HG02981 (cell line): ENCODE results near the gene GPC5.
A peak's percentile ranks its signal among the peaks of the same experiment; 100 is the strongest.
"Not testable (repeated sequence)": the region's sequence is repeated elsewhere in the genome, so short reads cannot be mapped to it uniquely, and the experiment has no call there.

Experiments used
- ATAC-seq: cut with Tn5 transposase; IDR thresholded peaks from one replicate; pipeline ENCODE4 v1.9.1; 2021; ENCODE audit warnings: mild to moderate bottlenecking, moderate library complexity; ENCODE audit not compliant: unreplicated experiment

The GPC5 gene

DNA sequence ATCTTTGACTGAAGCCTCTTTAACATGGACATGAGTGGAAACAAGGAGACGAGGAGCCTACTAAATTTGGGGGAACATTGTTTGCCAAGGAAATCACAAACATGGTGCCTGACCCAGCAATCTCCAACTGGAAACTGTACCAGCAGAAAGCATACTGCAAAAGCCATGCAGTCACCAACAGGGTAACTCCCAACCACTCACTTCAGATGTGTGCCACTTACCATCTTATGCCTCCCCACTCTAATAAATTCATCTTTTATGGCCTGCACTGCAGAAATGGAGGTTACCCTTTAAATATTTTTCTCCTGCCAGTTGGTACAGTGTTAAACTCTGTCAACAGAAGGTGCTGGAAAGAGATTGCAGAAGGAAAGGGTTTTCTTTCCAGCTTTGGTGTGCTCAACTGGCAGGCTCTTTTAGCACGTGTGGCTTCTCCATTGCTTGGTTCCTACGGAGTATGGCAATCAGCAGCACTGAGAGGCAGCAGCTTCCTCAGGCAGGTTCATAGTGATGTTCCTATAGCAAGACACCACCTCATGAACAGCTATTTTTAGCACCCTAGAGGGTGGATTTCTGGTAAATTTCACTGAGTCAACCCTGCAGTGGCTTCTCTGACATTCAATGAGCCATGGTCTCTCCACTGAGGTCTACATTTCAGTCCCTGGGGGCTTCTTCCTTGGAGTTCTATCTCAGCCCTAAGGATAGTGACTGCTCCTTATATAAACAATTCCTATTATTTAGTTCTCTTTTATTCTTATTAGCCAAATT, 29.6 kb upstream of the GPC5 start:
- peak; percentile 40 for ATAC-seq

DNA sequence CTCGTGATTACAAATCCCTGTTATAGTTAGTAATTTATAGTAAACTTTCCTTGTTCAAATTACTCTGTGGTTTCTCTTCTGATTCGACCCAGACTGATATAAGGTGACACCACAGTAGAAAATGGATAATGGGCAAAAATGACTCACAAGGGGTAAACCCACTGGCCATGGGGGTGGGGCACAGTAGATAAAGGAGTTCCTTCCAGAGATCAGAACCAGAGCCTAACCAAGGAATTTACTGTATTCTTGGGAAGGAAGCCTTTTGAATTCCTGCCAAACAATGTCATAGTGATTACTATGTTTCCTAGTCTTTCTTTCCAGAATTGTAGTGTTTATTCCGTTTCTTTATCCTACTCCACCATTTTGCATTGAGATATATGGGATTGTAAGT, 29.0 kb upstream of the GPC5 start:
- peak; percentile 37 for ATAC-seq

DNA sequence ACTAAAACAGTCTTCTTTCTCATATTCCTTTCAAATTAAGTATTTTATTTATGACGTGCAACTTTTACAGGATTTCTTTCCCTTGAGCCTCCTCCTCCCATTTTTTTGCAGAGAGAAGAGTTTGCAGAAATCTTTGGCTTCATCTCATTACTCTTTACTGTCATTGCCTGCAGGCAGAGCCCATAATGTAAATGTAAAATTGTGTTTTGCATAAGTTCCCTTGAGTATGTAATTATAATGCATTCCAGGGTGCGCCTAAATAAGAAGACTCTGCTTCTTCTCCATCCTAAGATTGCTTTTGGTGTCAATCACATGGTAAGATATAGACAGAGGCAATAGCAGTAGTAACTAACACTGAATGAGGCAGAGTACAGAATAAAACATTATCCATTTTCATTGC, 27.9 kb upstream of the GPC5 start:
- no peak for ATAC-seq

DNA sequence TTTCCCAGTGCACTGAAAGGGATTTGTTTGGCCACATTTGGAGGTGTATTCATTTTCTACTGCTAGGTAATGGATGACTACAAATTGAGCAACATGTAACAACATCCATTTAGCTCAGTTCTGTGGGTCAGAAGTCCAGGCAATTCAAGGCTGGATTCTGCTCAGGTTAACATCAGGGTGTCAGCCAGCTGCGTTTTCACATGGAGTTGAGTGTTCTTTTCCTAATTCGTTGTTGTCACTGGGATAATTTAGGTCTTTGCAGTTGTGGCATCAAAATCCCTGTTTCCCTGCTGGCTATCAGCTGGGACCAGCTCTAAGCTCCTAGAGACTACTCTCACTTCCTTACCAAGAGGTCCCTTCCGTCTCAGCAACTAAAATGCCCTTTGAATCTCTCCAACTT, 25.5 kb upstream of the GPC5 start:
- no peak for ATAC-seq

DNA sequence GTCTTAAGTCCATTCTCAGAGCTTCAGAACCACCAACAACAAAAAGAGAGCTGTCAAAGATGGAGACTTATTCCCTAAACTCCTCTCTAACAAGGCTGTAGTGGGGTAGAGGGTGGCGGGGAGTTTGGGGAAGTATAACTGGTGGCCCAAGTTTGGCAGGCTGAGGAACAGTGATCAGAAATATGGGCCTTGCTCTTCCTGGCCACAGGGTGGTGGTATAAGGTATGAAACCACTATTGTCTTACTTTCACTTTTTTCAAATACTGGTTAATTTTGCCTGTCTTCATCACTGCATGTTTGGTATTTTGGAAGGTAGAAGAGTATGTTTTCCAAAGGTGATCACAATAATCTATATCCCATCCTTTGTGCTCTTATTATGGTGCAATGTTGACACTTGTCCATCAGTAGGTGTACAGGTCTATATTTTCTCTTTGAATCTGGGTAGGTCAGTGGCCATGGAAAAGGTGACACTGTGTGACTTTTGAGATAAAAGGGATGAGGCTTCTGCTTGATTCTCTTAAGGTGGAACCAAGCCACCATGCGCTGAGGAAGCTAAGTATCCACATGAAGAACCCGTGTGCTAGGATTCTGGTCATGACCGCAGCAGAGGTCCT, 23.2 kb upstream of the GPC5 start:
- ATAC-seq = peak; percentile 98

DNA sequence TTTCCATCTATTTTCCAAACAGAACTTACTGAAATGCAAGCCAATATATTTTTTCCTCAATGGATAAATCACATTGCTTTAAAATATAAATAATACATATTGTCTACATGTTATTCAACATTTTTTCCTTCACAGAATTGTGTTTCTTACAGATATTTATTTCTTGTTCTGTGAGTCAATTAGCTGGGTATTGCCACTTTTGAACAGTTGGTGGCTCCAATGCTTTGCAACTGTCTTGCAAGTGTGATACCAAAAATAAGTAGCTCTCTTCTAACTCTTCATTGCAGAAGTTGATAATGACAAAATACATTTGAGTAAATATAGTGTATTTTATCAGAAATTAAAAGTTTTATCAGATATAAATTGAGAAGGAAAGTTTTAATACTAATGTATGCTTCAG, 17.1 kb upstream of the GPC5 start:
- peak; percentile 43 for ATAC-seq

DNA sequence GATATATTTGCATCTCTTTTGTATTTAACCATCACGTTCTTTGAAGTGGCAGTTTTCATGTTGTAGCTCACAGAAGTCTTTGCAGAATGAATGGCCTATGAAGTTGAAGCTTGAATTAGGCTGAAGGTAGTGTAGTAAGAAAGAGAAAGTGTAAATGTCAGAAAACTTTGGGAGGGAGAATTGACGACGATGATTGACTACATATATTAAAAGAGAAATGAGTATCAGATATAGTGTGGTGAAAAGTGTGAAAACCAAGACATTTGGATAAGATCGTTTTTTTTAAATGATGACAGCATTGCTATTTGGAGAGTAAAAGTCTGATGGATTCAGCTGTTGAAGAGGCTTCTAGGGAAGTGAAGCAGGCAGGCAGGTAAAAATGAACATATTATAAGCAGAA, 14.6 kb upstream of the GPC5 start:
- ATAC-seq = no peak

DNA sequence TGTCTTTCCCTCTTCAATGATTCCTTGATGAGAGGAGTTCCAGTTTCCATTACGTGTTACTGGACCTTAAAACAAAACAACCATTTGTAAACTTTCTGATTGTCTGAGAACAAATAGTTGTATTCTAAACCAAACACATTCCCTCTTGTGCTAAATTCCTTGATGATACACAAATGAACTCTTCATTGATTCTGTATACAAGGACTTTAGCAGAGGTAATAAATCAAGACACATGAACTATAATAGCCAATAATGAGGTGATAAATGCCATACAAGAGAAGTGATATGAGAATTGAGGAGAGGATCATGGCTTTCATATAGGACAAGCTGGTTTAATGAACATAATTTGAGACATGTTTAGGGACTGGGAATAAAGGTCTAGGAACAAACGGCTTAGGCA, 13.5 kb upstream of the GPC5 start:
- ATAC-seq = no peak

DNA sequence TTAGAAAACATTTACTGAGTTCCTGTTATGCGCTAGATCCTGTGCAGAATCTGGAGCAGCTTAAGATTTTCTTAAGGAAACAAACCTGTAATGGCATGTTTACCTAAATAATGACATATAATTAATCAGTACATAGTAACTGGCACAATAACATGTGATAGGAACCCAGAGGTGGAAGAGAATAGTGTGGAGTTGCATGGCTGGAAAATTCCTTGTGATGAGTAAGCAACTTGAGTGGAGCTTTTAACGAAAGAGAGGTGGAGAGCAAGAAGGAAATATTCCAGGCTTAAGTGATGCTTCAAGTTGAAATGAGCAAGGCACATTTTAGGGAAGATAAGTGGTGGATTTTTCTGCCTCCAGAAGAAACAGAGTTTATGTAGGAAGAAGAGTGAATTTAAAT, 9.2 kb upstream of the GPC5 start:
- no peak for ATAC-seq

DNA sequence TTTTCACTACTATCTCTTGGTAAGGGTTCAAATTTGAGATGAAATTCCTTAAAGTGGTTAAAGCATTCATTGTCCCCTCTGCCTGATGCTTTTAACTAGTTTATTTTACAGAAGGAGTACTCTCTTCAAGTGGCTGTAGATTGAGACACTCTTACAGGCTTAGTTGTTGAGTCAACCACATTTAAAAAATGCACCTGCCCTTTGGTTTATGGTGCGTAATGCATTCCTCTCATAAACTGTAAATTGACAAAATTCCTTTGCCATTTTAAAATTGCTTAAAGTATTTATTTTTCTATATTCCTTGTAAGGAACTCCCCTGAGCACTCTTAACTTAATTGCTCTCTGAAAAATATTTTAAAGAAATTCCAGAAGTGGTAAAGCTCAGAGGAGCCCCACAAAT, 826 bp upstream of the GPC5 start:
- no peak for ATAC-seq

DNA sequence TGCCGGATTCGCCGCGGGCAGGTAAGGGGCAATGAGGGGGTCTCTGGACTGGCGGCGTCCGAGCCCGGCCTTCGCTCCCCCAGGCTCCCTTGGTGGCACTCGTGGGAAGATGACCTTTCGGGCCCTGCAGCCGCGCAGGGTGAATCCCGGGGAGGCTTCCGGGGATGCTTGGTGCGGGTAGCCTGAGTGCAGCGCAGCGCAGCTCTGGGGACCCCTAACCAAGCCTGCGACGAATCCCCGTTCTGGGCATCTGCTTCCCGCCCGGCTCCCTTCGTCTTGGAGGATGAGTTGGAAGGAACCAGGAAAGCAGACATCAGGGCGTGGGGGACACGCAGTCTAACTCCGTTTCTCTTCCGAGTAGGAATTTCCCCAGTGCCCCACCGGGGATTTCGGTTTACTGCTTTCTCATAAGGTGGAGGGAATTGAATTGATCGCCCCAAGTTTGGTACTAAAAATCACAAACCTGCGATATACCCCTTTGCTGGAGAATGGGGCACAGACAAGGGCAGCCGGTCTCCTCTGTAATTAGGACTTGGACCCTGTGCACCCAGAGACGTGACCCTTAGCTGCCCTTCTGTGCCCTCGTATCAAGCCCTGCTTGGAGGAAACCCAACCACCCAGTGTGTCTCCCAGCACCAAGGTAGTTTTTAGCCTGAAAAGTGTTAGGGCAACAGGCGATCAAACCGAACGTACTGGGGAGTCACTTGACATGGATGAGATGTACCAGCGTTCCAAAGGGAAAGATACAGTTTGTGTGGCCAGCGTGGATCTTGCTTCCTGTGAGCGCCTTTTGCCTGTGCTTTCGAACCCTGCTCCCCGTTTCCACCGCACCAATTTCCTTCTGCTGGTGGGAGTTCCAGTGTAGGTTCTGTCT, 1.0 kb downstream of the GPC5 start:
- peak; percentile 10 for ATAC-seq

DNA sequence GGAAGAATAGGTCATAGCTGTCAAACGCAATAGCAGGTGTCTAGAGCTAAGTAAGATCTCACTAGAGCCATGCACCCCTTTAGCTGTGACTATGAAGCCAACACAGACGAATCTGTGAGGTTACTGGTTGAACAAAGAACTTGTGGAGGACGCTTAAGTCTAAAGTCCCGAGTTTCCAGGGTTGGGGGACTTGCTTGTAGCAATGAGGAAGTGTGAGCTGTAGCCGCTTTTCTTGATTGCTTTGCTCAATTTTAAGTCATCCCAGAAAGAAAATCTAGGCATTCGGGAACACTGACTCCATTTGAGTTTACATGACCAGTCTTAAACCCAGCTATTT, 1.6 kb downstream of the GPC5 start:
- no peak for ATAC-seq

DNA sequence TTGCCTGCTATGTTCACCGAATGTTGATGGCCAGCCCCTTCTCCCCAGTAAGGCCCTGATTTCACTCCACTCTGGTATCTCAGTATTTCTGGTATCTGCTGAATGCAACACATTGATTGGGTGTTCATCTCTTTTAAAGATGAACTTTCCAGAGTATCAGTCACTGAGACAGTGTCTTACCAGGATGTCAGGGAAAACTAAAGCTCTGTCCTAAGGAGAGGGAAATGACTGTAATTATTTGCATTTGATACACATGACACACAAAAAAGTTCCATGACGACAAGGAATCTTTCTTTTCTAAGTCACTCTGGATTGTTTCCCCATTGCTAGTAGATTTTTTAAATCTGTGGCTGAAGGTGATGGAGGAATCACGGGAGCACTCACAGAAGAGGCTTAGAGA, 2.2 kb downstream of the GPC5 start:
- ATAC-seq = no peak

DNA sequence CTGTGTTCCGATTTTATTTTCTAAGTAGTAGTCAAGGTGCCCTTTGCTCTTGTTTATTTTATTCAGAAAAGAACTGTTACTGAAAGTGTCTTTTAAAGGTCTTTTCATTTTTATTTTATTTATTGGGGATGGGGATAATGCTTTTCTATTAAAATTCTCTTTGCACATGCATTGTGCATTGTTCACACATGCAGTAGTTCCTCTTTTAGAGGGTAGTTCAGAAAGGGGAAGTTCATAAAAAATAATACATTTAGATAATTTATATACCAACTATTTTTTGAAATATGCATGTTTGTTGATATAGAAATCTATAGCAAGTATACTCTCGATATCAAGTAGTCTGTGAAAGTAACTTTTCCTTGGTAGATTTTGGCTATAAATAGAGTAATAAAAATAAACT, 3.5 kb downstream of the GPC5 start:
- ATAC-seq = no peak

DNA sequence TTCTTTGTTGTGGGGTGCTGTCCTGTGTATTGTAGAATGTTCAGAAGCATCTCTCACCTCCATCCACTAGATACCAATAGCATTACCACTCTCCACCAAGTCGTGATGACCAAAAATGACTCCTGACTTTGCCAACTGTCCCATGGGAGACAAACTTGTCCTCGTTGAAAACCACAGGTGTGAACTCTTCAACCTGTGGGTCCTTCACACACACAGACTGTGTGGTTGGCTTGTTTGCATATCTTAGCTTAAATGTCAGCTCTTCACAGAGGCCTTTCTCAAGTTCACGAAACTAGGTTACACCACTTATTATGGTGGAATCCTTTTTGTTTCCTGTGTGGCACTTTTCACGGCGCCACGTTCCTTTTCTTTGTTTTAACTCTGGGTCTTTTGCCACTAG, 6.8 kb downstream of the GPC5 start:
- peak; percentile 71 for ATAC-seq

DNA sequence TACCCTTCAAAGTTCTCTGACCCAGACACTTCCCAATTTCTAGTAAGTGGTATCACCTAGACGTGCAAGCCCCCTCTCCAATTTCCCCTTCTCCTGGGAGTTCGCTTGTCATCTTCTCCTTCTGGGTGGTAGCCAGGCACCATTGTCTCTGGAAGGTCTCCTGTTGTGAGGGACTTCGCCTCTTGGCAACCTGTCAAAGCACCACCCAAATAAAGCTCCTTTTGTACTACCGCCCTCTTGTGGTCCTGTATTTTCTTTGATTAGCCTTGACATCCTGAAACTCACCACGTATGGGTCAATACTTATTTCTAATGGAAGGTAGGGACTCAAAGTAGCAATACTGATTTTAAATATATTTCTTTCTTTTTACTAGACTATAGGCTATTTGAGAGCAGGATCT, 8.2 kb downstream of the GPC5 start:
- peak; percentile 53 for ATAC-seq

DNA sequence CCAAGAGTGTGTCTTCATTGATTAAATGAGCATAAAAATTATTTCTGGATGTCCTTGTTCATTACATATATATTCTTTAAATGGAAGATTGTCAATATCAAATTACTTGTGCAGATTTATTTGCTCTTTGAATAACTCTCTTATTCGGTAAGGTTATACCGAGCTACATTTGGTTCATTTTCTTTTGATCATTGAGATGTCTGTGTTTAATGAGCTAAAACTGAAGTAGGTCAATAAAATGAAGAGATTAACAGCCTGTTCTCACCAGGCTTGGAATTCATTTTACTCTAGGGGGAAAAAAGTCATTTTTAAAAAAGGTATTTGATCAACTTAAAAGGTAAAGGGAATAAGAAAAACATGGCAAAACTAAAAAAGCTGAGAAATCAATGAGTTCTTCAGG, 10.6 kb downstream of the GPC5 start:
- ATAC-seq = no peak

DNA sequence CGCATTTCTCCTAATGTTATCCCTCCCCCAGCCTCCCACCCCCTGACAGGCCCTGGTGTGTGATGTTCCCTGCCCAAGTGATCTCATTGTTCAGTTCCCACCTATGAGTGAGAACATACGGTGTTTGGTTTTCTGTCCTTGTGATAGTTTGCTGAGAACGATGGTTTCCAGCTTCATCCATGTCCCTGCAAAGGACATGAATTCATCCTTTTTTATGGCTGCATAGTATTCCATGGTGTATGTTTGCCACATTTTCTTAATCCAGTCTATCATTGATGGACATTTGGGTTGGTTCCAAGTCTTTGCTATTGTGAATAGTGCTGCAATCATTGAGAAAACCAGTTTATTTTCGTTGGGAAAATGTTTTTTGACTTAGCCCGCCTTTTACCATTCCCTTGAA, 18.2 kb downstream of the GPC5 start:
- not testable (repeated sequence) for ATAC-seq

DNA sequence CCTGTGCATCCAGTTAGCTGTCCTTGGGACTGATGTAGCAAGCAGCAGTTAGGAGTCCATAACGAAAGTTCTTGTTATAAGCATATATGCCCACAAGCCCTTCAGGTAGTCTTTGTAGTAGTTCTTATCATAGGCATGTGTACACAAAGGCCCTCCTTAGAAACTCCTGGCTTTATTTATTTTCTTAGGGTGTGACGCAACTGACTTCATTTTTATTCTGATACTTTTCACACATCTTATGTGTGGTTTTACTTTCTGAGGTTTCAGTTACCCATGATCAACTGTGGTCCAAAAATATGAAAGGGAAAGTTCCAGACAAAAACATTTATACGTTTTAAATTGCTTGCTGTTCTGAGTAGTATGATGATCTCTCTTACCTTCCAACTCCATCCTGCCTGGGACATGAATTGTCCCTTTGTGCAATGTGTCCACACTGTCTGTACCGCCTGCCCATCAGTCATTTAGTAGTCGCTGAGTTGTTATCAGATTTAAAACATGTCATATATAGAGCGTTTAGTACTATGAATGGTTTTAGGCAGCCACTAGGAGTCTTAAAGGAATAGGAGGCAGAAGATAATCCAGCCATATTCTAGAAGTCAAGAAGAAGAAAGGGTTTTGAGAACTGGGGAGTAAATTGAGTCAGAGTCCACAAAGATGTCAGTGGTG, 19.4 kb downstream of the GPC5 start:
- peak; percentile 56 for ATAC-seq

DNA sequence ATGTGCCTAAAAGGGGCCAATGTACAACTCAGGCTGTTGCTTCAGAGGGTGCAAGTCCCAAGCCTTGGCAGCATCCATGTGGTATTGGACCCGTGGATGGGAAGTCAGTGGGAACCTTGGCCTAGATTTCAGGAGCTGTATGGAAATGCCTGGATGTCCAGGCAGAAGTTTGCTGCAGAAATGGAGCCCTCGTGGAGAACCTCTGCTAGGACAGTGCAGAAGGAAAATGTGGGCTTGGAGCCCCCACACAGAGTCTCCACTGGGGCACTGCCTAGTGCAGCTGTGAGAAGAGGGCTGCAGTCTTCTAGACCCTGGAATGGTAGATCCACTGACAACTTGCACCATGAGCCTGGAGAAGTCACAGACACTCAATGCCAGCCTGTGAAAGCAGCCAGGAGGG, 28.5 kb downstream of the GPC5 start:
- ATAC-seq = no peak

DNA sequence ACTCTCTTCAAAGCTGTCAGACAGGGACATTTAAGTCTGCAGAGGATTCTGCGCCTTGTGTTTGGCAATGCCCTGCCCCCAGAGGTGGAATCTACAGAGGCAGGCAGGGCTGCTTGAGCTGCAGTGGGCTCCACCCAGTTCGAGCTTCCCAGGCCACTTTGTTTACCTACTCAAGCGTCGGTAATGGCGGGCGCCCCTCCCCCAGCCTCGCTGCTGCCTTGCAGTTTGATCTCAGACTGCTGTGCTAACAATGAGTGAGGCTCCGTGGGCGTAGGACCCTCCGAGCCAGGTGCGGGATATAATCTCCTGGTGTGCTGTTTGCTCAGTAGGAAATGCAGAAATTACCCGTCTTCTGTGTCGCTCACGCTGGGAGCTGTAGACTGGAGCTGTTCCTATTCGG, 40.3 kb downstream of the GPC5 start:
- ATAC-seq = not testable (repeated sequence)

DNA sequence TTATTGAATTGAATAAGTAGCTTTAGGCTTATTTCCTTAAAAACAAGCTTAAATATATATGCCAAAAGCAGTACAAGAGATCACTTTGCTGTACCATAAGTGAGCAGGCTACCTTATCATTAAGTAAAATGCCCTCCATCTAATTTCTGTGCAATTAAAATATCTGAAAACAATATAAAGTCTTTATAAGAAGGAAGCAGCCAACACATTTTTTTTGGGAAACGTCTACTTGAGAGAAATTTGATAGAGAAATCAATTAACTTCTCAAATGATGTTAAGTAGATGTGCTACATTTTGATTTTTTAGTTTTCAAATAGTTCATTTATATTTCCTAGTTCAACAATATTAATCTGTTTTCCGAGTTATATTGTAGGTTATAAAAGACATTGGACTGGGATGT, 52.5 kb downstream of the GPC5 start:
- ATAC-seq = no peak
